D721Med (cell line): ENCODE measurements around the gene CDC14B.

Source experiments
- DNase-seq: peaks from one replicate; pipeline ENCODE4 v3.0.0; 2011; ENCODE audit warnings: low spot score; ENCODE audit not compliant: insufficient read length
- FAIRE-seq: peaks from 2 replicates; lab custom pipeline; 2011; peaks lifted over from hg19 to GRCh38; lab: Jason Lieb, UNC
- CTCF ChIP-seq: IDR thresholded peaks from 2 replicates; pipeline ENCODE4 v1.5.1; 2012; ENCODE audit warnings: mild to moderate bottlenecking, control low read depth; ENCODE audit not compliant: insufficient read depth; ENCODE audit errors: missing control alignments

CDC14B gene

GRCh38 chr9:96519787-96520186, 99.9 kb downstream of the CDC14B start:
- FAIRE-seq = no peak
- no peak for TF ChIP-seq CTCF
- DNase-seq = no peak

GRCh38 chr9:96519095-96519494, 100.5 kb downstream of the CDC14B start:
- FAIRE-seq = no peak
- DNase-seq = no peak
- TF ChIP-seq CTCF = no peak

DNA sequence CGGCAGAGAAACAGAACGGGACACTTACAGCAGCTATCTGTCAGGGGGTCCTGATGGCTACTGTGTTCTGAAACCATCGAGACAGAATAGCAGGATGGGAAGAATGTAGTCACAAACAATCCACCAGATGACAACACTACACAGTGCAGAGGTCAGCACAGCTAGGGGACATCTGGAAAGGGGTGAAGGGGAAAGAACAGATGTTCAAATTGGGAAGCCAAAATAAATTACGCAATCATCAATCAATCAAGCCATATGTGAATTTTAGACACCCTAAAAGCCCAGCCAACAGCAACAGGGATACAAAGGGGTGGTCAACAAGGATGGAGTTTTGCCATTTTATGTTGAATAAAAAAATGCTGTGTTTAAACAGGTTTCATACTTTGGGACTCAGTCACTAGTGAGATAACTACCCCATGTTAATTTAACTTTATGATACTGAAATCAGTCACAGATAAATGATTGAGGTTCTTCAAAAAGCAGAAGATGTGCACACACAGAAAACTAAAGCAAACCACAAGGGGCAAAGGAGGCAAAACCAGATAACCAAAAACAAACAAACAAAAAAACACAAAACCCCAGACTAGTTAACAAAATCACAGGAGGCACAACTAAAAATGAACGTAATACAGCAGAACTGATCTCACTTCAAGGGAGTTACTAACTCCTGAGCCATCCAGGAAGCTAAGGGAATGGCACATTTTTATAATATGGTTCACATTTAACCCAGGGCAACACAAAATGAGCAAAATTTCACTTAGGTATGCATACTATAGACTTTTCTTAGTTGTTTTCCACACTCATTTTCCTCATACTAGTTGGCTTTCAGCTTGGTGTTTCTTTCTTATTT, 103.8 kb downstream of the CDC14B start:
- no peak for FAIRE-seq
- no peak for DNase-seq
- no peak for TF ChIP-seq CTCF

DNA sequence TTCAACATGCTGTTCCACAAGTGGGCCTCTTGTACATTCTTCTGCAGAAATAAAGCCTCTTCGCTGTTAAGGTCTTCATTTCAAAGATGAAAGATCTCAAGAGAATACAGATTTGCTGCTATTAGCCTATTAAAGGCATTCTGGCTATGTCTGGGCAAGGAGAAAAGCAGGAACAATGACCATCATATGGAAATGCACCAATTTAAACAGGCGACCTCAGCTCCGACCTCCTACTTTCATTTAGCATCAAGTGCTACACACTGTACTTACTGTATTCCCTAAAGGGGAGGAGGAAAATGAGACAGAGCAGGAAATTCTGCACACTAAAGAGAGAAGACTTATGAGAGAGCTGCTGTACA, 104.9 kb downstream of the CDC14B start:
- TF ChIP-seq CTCF = no peak
- no peak for FAIRE-seq
- no peak for DNase-seq

DNA sequence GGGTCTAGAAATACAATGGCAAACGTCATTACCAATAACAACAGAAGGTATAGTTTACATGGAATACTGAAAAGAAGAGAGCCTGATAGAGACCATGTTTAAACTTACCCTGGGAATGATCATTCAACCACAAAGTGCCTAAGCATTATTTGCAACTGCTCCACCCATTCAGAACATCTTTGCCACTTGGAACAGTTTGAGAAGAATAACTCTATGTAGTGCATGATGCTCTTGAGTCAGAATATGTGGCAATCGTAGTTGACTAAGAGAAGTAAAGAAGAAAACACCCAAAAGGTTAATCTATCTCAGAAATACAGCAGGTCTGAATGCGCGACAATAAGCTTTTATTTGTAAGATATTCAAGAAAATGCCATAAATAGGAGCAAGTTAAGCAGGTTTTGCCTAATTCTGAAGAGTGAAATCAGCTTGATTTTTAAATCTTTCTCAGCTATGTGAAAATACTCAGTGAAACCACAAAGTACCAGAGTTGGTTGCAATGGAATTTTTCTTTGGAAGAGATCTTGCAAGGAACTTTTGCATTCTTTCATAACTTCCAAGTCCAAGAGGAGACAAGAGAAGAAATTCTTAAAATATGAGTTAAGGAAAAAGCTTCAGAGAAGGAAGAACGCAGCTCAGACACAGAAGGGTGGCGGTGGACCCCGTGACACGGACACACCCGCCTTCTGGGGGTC, 105.4 kb downstream of the CDC14B start:
- no peak for DNase-seq
- TF ChIP-seq CTCF = no peak

GRCh38 chr9:96513622-96514021, 106.0 kb downstream of the CDC14B start:
- DNase-seq (no peak), FAIRE-seq (no peak)
- TF ChIP-seq CTCF = no peak

More for the DNA sequence above, 105.4 kb downstream of the CDC14B start:
- no peak for FAIRE-seq

DNA sequence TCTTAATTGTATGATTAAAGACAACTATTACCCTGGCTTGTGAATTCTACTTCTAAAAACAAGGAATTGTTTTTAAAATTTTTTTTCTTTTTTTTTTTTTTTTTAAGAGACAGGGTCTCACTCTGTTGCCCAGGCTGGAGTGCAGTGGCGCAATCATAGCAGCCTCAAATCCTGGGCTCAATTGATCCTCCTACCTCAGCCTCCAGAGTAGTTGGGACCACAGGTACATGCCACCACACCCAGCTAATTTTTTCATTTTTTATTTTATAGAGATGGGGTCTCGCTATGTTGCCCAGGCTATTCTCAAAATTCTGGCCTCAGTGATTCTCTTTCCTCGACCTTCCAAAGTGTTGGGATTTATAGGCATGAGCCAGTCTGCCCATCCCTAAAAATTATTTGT, 107.4 kb downstream of the CDC14B start:
- DNase-seq (no peak), FAIRE-seq (no peak)
- no peak for TF ChIP-seq CTCF
